Lower lobe of right lung (tissue), 2 donors: ENCODE results near the gene HELZ. TPM values are rescaled to one million over a fixed set of nuclear protein-coding genes. Genes with fewer than 3 reads are reported as not detected.

Experiments used
- ATAC-seq, 2 donors: fragments of 200-7000 bp; cut with Tn5 transposase; one replicate each; pipeline ENCODE4 v1.9.1; 2020 to 2022; ENCODE audit warnings: mild to moderate bottlenecking in 2 of 2, moderate library complexity in 2 of 2
- DNase-seq: peaks from one replicate; pipeline ENCODE4 v3.0.0-alpha.2; 2020
- H3K27ac ChIP-seq: fragments of 200-600 bp; one replicate; pipeline ENCODE4 v1.8.0; 2022
- H3K27me3 ChIP-seq: fragments of 200-600 bp; one replicate; pipeline ENCODE4 v1.8.0; 2022; ENCODE audit warnings: low read depth
- H3K36me3 ChIP-seq: fragments of 200-600 bp; one replicate; pipeline ENCODE4 v1.8.0; 2022; ENCODE audit warnings: mild to moderate bottlenecking
- H3K4me1 ChIP-seq: fragments of 200-600 bp; one replicate; pipeline ENCODE4 v1.8.0; 2022
- H3K4me3 ChIP-seq: fragments of 200-600 bp; one replicate; pipeline ENCODE4 v1.8.0; 2022; ENCODE audit warnings: mild to moderate bottlenecking
- H3K9me3 ChIP-seq: fragments of 200-600 bp; one replicate; pipeline ENCODE4 v1.8.0; 2022
- intact Hi-C: fragments of 100-400 bp; cut with DNase I; formaldehyde crosslinking; loops from one replicate; pipeline ENCODE4 v1.11.0; 2022
- total RNA-seq: library from RNA; stranded (reverse); fragmentation: NEBNext Ultra II Directional; extraction: Animal tissue kit (Norgen Biotek cat#: 25700); gene quantifications from one replicate; pipeline ENCODE4 v1.2.1, GENCODE V29; 2021
- TF ChIP-seq, protein P1 (sequence below): fragments of 200-600 bp; IDR thresholded peaks from one replicate; pipeline ENCODE4 v1.8.0; 2022; ENCODE audit warnings: antibody characterized with exemption, mild to moderate bottlenecking
- donor health status: DM: no; HTN: yes; CAD: no; lungs with severe emphysema.

Gene HELZ
- total RNA-seq, 1 donor from 2014 or later, result 68.9 TPM

DNA sequence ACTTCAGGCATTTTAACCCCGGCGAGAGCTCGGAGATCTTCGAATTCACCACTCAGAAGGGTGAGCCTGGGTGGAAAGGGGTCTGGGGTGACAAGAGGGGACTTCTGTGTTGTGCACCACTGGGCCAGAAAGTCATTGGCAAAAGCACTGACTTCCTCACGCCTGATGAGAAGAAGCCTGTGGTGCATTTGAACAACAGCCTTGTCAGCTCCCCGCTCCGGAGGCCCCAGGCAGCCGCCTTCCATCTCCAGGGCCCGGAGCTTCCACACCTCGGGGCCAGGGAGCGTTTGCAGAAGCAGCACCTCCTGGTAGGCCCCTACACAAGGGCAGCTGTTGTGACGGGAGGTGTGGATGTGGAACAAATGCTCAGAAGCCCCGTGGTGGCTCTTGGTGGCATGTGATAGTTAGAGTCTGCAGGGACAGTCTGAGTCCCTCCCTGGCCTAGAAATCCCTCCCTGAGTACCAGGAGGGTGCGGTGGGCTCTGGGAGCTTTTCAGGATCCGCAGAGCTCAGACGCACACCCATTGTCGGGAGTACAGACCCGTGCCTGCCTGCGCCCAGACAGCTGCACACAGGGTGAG is 190.9 kb downstream of the HELZ start:
- Histone ChIP-seq H3K4me3 (no peak overlapping the region), H3K36me3 (no peaks in the 10 kb centered on the region), H3K27ac (no peak overlapping the region), H3K27me3 (no peaks in the 10 kb centered on the region), H3K4me1 (no peaks in the 10 kb centered on the region), H3K9me3 (peaks cover 7% of the 10 kb centered on the region)
- TF ChIP-seq, protein P1, sequence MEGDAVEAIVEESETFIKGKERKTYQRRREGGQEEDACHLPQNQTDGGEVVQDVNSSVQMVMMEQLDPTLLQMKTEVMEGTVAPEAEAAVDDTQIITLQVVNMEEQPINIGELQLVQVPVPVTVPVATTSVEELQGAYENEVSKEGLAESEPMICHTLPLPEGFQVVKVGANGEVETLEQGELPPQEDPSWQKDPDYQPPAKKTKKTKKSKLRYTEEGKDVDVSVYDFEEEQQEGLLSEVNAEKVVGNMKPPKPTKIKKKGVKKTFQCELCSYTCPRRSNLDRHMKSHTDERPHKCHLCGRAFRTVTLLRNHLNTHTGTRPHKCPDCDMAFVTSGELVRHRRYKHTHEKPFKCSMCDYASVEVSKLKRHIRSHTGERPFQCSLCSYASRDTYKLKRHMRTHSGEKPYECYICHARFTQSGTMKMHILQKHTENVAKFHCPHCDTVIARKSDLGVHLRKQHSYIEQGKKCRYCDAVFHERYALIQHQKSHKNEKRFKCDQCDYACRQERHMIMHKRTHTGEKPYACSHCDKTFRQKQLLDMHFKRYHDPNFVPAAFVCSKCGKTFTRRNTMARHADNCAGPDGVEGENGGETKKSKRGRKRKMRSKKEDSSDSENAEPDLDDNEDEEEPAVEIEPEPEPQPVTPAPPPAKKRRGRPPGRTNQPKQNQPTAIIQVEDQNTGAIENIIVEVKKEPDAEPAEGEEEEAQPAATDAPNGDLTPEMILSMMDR, result no peak
- DNase-seq, result no peak
- ATAC-seq, result no peak
- intact Hi-C loops, result no loop called here

DNA sequence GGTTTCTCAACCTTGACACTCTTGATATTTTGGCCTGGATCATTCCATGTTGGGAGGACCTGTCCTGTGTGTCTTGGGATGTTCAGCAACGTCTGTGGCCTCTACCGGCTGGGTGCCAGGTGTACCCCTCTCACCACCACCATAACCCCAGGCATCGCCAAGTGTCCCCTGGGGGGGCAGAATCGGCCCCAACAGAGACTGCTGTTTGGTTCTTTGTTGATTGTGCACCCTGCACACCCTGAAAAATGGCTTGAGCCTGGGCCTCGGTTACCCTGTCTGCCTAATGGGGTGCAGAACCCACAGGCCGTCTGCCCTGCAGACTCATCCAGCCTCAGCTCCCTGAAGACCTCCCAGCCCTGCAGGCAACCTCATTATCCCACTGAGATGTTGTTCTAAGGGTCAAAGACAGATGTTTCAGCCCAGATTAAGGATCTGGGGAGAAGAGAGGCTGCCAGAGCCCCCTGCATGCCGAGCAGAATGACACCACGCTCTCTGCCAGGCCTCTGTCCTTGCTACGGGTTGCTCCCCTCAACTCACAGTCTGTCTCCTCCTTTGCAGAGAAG is 191.5 kb downstream of the HELZ start:
- Histone ChIP-seq H3K27me3 (no peaks in the 10 kb centered on the region), H3K4me1 (no peaks in the 10 kb centered on the region), H3K4me3 (no peak overlapping the region), H3K36me3 (no peaks in the 10 kb centered on the region), H3K27ac (no peak overlapping the region), H3K9me3 (peaks cover 13% of the 10 kb centered on the region)
- intact Hi-C loops, result no loop called here
- DNase-seq (no peak), ATAC-seq (no peak)
- TF ChIP-seq, protein P1, result no peak

DNA sequence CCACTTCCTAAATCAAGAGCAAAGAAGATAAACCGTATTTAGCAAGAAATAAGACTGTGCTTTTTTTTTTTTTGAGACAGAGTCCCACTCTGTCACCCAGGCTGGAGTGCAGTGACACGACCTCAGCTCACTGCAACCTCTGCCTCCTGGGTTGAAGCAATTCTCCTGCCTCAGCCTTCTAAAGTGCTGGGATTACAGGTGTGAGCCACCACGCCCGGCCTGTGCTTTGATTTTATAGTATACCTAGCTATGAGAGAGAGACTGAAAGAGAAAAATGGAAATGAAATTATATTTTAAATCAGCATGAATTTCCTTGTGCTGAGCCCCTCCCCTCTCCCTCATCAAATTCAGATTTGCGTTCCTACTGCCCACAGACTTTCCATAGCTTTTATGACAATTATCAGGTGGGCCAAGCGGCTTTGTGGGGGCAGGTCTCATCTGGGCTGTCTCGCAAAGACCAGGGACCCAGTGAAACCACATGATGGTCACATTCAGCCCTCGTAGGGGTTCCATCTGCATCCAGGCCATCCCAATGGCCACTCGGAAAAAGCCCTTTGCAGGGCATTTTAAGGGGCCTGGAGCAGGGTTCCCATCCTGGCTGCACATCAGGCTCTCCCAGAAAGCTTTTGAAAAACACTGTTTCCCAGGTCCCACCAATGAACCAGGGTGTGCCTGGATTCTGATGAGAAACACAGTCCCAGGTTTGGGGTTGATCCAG is 192.1 kb downstream of the HELZ start:
- intact Hi-C loops, result no loop called here
- Histone ChIP-seq H3K9me3 (peaks cover 19% of the 10 kb centered on the region), H3K36me3 (no peaks in the 10 kb centered on the region), H3K27ac (no peak overlapping the region), H3K4me1 (no peaks in the 10 kb centered on the region), H3K4me3 (no peak overlapping the region), H3K27me3 (no peaks in the 10 kb centered on the region)
- TF ChIP-seq, protein P1, result no peak
- DNase-seq, result no peak
- no peak for ATAC-seq

DNA sequence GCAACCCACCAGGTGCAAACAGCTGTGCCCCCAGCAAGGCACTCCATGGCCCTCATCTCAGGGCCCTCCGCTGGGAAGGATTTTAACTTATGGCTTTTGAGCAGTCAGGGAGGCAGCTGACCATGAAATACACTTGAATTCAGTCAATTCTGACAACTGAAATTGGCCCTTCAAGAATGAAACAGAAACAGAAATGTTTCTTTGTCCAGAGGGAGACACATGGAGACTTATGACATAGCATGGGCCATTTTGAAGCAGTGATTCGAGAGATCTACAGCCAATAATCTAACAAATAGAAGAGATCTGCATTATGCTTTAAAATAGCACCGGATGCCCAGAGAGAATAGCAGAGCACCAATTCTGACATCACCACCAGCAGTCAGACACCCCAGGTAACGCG is 193.2 kb downstream of the HELZ start:
- Histone ChIP-seq H3K4me1 (no peaks in the 10 kb centered on the region), H3K27me3 (no peaks in the 10 kb centered on the region), H3K27ac (no peak overlapping the region), H3K36me3 (no peaks in the 10 kb centered on the region), H3K9me3 (peaks cover 25% of the 10 kb centered on the region), H3K4me3 (no peak overlapping the region)
- intact Hi-C loops, result no loop called here
- TF ChIP-seq, protein P1, result no peak
- ATAC-seq (no peak), DNase-seq (no peak)

DNA sequence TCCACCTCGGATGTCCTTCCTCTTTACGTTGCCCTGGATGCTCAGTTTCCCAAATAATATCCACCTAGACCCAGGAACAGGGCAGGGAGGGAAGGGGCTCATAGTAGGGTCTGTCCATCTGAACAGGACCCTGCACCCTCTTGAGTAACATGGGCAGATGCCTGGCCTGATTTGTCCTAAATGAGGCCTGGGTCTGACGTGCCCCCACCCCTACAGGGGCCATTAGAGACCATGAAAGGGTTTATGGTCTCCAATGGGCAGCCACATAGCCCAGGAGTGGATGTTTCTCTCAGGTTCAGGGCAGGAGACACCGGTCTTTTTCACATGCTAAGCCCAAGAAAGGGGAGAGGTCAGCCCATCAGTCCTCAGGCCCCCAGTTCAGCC is 193.8 kb downstream of the HELZ start:
- DNase-seq (no peak), ATAC-seq (no peak)
- H3K27ac ChIP-seq, result no peak overlapping the region
- no peaks in the 10 kb centered on the region for H3K36me3 ChIP-seq
- H3K9me3 ChIP-seq, result peaks cover 25% of the 10 kb centered on the region
- intact Hi-C loops, result no loop called here
- H3K4me3 ChIP-seq, result no peak overlapping the region
- H3K4me1 ChIP-seq, result no peaks in the 10 kb centered on the region
- H3K27me3 ChIP-seq, result no peaks in the 10 kb centered on the region
- TF ChIP-seq, protein P1, result no peak
